Cerebellar cortex (tissue), 1 donor: Measurements from ENCODE around the gene SPTY2D1.
"Not testable (repeated sequence)": the region's sequence is repeated elsewhere in the genome, so short reads cannot be mapped to it uniquely, and the experiment has no call there.

Experiments
- DNase-seq: peaks from one replicate; pipeline ENCODE4 v3.0.0-alpha.2; 2015; ENCODE audit warnings: low spot score

SPTY2D1 gene

GRCh38 chr11:18618342-18619025 lies 15.7 kb downstream of the SPTY2D1 start:
- DNase-seq = no peak

DNA sequence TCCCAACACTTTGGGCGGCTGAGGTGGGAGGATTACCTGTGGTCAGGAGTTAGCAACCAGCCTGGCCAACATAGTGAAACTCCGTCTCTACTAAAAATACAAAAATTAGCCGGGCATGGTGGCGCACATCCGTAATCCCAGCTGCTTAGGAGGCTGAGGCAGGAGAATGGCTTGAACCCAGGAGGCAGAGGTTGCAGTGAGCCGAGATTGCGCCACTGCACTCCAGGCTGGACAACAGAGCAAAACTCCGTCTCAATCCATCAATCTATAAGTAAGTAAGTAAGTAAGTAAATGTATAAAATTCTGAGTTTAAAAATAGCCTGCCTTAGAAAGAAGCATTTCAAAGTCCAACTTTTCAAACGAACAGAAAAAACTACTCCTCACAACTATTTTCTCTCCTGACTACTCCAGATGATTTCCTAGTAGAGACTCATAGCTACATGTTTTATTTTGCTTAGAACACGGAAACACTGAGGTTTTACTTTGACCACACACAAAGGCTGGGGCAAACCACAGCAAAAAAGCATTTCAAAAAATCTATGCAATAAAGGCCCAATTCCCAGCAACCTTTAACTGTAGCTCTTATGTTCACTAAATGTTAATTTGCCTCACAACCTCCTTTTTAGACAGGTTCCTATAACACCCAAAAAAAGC lies 16.3 kb downstream of the SPTY2D1 start:
- DNase-seq = no peak

DNA sequence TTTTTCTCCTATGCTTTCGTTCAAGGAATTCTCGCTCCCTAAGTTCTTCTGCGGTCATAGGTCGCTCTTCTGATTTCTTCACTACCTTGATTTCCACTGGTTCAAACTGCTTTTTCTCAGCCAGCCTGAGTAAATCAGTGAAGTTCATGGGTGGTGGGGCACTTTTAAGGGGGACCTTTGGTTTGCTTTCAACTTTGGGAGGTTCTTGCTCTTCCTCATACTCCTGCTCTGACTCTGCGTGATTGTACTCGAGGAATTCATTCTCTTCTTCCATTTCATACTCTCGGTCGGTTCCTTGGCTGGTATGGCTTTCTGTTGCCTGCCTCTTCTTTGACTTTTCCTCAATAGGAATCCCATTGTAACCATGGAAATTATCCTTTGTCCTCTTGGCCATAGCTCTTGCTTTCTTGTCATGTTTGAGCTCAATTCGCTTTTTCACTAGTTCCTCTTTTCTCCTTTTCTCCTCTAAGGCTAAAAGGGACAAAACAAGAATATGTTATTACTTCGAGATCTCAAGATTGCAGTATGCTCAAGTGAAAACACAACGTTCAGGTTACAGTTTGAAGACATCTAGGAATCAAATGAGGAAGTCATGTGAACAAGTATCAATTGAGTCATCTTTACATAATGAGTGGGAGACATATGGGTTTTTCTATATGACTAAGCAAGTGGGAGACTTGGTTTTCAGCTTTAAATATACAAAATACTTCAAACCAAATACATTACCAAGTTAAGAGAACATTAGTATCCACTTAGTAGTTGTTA lies 18.3 kb downstream of the SPTY2D1 start:
- DNase-seq = no peak

DNA sequence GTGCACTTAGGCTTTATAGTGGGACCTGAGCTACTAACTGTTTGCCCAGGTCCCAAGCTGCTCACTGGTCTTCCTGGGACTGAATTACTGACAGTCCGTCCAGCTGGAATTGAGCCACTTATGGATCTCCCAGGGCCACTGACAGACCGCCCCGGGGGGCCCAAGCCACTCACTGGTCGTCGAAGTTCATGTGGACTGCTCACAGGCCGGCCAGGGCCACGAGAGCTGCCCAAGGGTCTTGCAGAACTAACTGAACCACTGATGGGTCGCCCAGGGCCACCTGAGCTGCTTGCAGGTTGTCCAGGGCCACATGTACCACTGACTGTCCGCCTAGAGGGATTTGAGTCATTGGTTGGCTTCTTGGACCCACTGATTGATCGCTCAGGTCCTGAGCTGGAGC lies 19.5 kb downstream of the SPTY2D1 start:
- no peak for DNase-seq

DNA sequence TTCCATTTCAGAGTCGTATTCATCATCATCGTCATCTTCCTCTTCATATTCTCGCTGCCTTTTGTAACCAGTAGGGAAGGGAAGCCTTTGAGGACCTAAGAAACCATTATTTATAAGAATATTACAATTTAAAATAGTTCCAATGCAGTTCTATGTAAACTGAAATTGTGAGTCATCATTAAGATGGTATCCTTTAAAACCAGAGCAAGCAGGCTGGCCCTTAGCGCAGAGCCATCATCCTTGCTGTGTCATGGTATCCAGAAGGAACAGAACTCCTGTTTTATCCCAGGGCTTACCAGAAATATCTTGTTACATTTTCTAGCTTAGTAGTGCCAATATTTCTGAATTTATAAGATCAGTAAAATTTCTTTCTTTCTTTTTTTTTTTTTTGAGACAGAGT lies 21.7 kb downstream of the SPTY2D1 start:
- no peak for DNase-seq

- no peak for DNase-seq
These were observed 22.9 kb downstream of the SPTY2D1 start for GRCh38 chr11:18611196-18611595.

DNA sequence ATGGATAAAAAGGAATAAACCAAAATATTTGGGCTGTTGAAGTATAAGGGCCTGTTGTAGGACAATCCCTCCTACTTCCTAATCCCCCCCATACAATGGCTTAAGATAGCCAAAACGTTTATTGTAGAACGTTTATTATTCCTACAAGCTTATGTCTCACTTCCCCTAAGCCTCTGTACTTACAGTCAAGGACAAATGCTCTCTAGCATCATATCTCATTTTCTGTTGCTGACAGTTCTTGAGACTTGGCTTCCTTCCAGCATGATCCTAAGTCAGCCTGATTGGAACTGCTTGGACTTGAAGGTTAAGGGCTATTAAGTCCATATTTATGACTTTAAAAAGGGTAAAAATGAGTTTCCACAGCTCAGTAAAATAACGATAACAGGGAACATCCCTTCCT lies 25.8 kb downstream of the SPTY2D1 start:
- no peak for DNase-seq

- no peak for DNase-seq
These were observed 33.1 kb downstream of the SPTY2D1 start for GRCh38 chr11:18600915-18601569.

DNA sequence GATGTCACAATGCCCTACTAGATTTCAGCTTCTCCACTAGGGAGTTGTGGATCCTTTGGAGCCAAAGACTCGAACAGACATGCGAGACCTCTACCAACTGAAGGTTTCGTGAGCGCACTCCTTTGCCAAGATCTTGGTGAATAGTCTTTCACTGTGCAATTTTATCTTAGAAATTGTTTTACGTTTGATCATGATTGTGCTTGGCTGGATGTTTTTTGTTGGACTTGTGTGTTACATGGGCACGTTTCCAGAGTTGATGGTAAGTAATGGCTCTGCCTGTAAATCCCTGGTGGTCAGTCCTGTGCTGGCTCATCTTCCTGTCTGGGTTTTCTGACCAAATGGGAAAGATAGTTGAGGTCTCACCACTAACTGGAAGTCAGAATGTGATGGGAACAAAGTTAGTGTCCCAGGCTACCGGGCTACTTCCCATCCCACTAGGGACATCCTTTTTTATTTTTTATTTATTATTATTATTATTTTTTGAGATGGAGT lies 34.4 kb downstream of the SPTY2D1 start, which contains the start of gene MISFA:
Gene MISFA, plus strand, starts transcription at position 51 of the 492 bp plus-strand sequence. Its CDS starts 140 bp downstream, at position 191.
- DNase-seq = no peak

GRCh38 chr11:18594999-18595749 lies 39.0 kb downstream of the SPTY2D1 start:
- DNase-seq = no peak

DNA sequence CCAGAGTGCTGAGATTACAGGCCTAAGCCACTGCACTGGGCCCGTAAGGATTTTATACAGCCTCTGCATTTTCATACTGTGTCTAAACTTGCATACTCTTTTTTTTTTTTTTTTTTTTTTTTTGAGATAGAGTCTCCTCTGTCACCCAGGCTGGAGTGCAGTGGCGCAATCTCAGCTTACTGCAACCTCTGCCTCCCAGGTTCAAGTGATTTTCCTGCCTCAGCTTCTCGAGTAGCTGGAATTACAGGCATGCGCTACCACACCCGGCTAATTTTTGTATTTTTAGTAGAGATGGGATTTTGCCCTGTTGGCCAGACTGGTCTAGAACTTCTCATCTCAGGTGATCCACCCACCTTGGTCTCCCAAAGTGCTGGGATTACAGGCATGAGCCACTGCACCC lies 40.1 kb downstream of the SPTY2D1 start:
- DNase-seq = not testable (repeated sequence)

- no peak for DNase-seq
These were observed 43.6 kb downstream of the SPTY2D1 start for GRCh38 chr11:18590571-18590970.

DNA sequence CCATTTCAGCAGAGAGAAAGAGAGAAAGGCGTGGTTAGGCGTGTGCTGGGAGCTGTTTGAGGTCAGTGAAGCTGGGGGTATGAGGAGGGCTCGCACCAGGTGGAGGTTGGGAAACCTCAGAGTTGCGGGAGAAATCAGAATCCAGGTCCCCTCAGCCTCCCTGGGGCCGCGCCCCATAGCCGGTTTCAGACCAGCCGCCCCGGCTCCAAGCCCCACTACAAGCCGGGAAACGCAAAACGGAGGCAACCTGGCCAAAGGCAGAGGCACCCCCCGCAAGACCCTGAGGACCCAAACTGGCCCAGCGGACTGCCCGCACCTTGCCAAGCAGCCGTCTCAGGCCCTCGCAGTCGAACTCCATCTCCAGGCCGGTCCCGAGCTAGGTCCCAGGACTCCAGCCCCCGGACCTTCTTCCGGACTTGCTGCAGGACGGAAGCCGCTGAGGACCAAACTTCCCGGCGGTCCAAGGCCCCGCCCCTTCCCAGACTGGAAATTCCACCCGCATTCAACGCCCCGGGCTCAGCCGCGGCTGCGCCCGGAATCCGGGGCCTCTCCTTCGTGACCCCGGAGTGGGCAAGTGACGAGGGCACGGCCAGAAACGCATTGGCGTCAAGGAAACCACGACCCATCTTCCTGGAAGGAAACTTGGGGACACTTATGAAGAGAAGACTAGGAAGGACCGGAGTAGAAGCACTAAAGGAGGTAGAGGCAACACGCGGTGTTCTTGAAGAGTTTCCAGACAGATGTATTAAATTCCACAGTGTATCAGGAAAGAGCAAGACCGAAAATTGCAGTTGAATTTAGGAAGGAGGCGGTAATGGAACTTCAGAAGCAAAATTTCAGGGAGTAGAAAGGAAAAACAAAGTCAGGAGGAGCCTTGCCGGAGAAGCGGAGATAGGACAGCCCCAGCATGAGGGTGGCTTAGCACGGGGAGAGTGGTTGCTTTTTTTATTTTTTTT lies 45.6 kb downstream of the SPTY2D1 start, which contains the start of gene UEVLD:
Gene UEVLD, minus strand, starts transcription at position 438 of the 956 bp plus-strand sequence. Its CDS starts 80 bp downstream, at position 358.
- DNase-seq = peak; percentile 88

GRCh38 chr11:18581825-18582224 lies 52.3 kb downstream of the SPTY2D1 start:
- DNase-seq = no peak

DNA sequence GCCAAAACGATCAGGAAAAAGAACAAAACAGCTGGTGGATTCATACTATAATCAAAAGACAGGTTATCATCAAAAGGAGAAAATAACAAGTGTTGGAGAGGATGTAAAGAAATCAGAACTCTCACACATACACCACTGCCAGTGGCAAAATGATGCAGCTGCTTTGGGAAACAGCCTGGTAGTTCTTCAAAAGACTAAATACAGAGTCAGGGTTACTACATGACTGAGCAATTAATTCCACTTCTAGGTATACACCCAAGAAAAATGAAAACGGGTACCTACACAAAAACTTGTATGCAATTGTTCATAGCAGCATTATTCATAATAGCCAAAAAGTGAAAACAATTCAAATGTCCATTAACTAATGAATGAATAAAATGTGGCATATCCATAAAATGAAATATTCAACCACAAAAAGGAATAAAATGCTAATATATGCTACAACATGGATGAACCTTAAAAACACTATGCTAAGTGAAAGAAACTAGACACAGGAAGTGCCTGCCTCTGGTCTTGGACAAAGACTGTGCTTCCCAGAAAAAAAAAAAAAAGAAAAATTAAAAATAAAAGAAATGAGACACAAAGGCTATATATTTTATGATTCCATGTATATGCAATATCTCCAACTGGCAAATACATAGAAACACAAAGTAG lies 53.9 kb downstream of the SPTY2D1 start:
- DNase-seq = no peak

DNA sequence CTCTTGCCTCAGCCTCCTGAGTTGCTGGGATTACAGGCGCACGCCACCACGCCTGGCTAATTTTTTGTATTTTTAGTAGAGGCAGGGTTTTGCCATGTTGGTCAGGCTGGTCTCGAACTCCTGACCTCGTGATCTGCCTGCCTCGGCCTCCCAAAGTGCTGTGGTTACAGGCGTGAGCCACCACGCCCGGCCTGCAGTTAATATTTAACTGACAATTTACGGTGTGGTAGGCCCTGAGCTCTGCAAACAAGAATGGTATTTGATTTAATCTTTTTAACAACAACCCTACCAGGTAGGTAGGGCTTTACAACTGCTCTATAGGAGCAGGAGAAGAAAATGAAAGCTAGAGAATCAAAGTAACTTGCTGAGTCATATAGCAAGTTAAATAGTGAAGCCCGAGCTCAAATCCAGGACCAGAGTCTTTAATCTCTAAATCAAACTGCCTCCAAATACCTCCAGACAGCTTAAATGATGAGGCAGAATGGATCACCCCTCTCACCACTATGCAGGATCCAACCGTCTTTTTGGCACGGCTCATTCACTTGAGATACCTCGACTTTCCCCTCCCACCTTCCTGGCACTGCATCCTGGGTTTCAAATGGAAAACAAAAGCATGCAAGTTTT lies 55.1 kb downstream of the SPTY2D1 start:
- DNase-seq = no peak

GRCh38 chr11:18575361-18575760 lies 58.8 kb downstream of the SPTY2D1 start:
- DNase-seq = no peak

DNA sequence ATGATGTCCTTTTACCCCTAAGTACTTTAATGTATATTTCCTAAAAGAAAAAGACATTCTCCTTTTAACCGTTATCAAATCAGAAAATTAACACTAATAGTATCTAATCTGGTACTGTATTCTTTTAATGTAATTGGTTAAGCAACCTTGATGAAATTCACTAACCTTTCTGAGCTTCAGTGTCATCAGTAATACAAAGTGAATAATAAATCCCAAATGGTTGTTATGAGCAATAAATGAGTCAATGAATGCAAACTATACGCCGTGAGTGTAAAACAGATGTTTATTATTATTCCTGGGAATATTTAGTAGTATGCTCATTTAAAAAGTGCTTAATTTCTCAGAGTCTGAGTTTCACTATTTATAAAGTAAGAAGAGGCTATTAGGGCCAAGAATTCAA lies 67.1 kb downstream of the SPTY2D1 start:
- no peak for DNase-seq

- DNase-seq = no peak
These were observed 67.7 kb downstream of the SPTY2D1 start for GRCh38 chr11:18566406-18566805.
